ENCODE data around the gene ATP2C2. TPM values are rescaled to one million over a fixed set of nuclear protein-coding genes. Genes with fewer than 3 reads are reported as not detected.

The ATP2C2 gene
- total and polyA plus RNA-seq, 9 of the 15 experiments (the other 6 are each of a cell fraction or from before 2014, with no cell fraction given), result 0.75 TPM; not detected in 8

DNA sequence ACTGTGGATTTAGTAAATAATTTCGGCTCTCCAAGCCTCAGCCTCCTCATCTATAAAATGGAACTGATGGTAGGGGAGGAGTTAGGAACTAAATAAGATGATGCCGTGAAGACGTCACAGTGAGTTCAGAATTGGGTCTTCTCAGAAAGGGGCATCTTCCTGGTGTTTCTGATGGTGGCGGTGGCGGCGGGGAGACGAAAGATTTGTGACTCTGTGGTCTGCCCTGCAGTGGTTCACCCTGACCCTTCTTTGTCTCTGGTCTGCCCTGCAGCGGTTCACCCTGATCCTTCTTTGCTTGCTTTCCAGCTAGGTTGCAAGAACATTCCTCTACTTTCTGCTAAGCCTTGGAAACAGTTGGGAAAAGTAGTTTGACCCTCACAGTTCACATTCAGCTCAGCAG lies 39.3 kb upstream of the ATP2C2 start:
- Histone ChIP-seq H3K4me3 (no peak overlapping the region), H3K27me3 (ENCODE audit: control insufficient read depth in 2 of 2, insufficient read depth in 2 of 2, low read length in 2 of 2) (peaks cover 48 to 60% of the 10 kb centered on the region in 2 experiments), H3K79me2 (ENCODE audit: control insufficient read depth, insufficient read depth, low read length) (no peaks in the 10 kb centered on the region), H3K27ac (ENCODE audit: extremely low read depth, low read depth, low read length) (no peak overlapping the region), H3K4me2 (ENCODE audit: insufficient read depth, low read length) (no peak overlapping the region), H3K36me3 (ENCODE audit: control insufficient read depth, insufficient read depth, low read length) (no peaks in the 10 kb centered on the region), H3K9me3 (replicated peaks; ENCODE audit: control insufficient read depth, insufficient read depth, low read depth, low read length) (no peaks in the 10 kb centered on the region), H3K4me1 (replicated peaks in 1 of 2; ENCODE audit: control insufficient read depth in 2 of 2, insufficient read depth in 2 of 2, low read length in 2 of 2) (peaks cover 0 to 3% of the 10 kb centered on the region in 2 experiments; a peak in 1 of 5 replicates), H3K9ac (ENCODE audit: insufficient read depth in 1 of 2, low read depth in 2 of 2, low read length in 2 of 2) (no peak overlapping the region), H4K20me1 (replicated peaks; ENCODE audit: control insufficient read depth, insufficient read depth, low read length) (no peaks in the 10 kb centered on the region; the same call in 1 of the 2 replicates), H2AFZ (ENCODE audit: low read depth, low read length) (no peak overlapping the region), H3K9me1 (ENCODE audit: control insufficient read depth, insufficient read depth, low read length) (no peaks in the 10 kb centered on the region)
- in situ Hi-C loops (cut with MboI), result no loop called here
- no peak for ATAC-seq
- intact Hi-C loops (cut with micrococcal nuclease), result no loop called here
- FAIRE-seq, result no peak
- DNase-seq (ENCODE audit: extremely low read depth in 1 of 4, low spot score in 3 of 4), result no peak
- CTCF ChIA-PET (ENCODE audit: low intra/inter-chr PET ratio), result no interaction called here
- no TSS peak for BruUV-seq (replicated peaks)
- peak; percentile 14 for TF ChIP-seq RBM25 (IDR thresholded peaks at IDR 0.05; ENCODE audit: low read depth, low read length, severe bottlenecking)
- no peak for TF ChIP-seq ZNF436 (CRISPR knock-in tag; IDR thresholded peaks at IDR 0.05)
- POLR2A ChIA-PET, result no interaction called here
- under 1% methylated on average over 8 of the region's 8 CpGs for WGBS (ENCODE audit: insufficient coverage, low coverage, missing lambda C conversion rate)

DNA sequence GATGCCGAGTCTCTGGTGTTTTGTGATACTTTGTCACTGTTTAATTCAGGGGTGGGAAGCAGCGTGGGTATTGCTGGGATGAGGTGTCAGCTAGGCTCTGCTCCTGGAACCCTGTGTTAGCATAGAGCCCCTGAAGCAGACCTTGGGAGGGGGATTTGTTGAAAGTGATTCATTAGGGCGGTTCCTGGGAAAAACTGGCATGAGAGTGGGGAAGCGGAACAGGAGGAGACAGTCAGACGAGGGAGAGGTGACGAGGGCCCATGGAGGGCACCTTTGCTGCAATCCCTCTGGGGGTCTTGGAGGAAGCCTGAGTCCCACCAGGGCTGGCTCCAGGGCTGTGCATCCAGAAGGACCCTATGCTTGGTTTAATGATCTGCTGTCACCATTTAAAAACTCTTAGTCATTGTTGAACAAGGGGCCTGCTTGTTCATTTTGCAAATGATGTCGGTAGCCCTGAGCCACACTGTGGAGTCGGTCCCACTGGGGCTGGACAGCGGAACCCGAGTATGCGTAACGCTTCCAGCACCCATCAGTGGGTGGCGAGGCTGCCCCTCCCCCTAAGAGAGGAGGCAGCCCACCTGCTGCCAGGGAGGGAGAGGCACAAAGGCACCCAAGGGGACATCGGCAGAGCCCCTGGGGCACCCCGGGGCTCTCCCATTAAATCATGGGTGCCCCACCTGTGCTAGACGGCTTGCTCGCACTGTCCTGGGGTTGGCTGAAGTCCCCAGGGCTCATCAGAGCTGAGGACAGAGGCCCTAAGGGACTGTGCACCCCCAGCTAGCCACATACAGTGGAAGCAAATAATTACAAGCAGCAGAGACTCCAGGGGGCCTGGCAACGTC lies 38.3 kb upstream of the ATP2C2 start:
- TF ChIP-seq SIRT6 (IDR thresholded peaks at IDR 0.05; ENCODE audit: low read depth, low read length) (no peak), NR1H2 (CRISPR knock-in tag; IDR thresholded peaks at IDR 0.05) (no peak), ZNF444 (CRISPR knock-in tag; IDR thresholded peaks at IDR 0.05) (no peak), RBM39 (optimal IDR thresholded peaks at IDR 0.05; ENCODE audit: low read depth, low read length) (no peak), NEUROD1 (IDR thresholded peaks at IDR 0.05; ENCODE audit: borderline replicate concordance, low read depth, low read length, partially characterized antibody) (no peak)
- TF ChIP-seq, protein P1, sequence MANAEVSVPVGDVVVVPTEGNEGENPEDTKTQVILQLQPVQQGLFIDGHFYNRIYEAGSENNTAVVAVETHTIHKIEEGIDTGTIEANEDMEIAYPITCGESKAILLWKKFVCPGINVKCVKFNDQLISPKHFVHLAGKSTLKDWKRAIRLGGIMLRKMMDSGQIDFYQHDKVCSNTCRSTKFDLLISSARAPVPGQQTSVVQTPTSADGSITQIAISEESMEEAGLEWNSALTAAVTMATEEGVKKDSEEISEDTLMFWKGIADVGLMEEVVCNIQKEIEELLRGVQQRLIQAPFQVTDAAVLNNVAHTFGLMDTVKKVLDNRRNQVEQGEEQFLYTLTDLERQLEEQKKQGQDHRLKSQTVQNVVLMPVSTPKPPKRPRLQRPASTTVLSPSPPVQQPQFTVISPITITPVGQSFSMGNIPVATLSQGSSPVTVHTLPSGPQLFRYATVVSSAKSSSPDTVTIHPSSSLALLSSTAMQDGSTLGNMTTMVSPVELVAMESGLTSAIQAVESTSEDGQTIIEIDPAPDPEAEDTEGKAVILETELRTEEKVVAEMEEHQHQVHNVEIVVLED (CRISPR knock-in tag; IDR thresholded peaks at IDR 0.05), result no peak
- TF ChIP-seq, protein P2, sequence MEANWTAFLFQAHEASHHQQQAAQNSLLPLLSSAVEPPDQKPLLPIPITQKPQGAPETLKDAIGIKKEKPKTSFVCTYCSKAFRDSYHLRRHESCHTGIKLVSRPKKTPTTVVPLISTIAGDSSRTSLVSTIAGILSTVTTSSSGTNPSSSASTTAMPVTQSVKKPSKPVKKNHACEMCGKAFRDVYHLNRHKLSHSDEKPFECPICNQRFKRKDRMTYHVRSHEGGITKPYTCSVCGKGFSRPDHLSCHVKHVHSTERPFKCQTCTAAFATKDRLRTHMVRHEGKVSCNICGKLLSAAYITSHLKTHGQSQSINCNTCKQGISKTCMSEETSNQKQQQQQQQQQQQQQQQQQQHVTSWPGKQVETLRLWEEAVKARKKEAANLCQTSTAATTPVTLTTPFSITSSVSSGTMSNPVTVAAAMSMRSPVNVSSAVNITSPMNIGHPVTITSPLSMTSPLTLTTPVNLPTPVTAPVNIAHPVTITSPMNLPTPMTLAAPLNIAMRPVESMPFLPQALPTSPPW (CRISPR knock-in tag; IDR thresholded peaks at IDR 0.05), result no peak
- TF ChIP-seq, protein P3, sequence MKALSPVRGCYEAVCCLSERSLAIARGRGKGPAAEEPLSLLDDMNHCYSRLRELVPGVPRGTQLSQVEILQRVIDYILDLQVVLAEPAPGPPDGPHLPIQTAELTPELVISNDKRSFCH (CRISPR knock-in tag; IDR thresholded peaks at IDR 0.05), result no peak
- TF ChIP-seq, protein P3 (tag; IDR thresholded peaks at IDR 0.05), result no peak
- Histone ChIP-seq H2AFZ (ENCODE audit: low read depth, low read length) (no peak overlapping the region), H3K79me2 (ENCODE audit: control insufficient read depth, insufficient read depth, low read length) (no peaks in the 10 kb centered on the region), H3K27me3 (ENCODE audit: control insufficient read depth in 2 of 2, insufficient read depth in 2 of 2, low read length in 2 of 2) (peaks cover 48 to 64% of the 10 kb centered on the region in 2 experiments), H3K4me2 (ENCODE audit: insufficient read depth, low read length) (no peak overlapping the region), H3K4me3 (no peak overlapping the region), H3K4me1 (replicated peaks in 1 of 2; ENCODE audit: control insufficient read depth in 2 of 2, insufficient read depth in 2 of 2, low read length in 2 of 2) (peaks cover 0 to 3% of the 10 kb centered on the region in 2 experiments; a peak in 1 of 5 replicates), H3K9me3 (replicated peaks; ENCODE audit: control insufficient read depth, insufficient read depth, low read depth, low read length) (no peaks in the 10 kb centered on the region), H3K36me3 (ENCODE audit: control insufficient read depth, insufficient read depth, low read length) (no peaks in the 10 kb centered on the region), H4K20me1 (replicated peaks; ENCODE audit: control insufficient read depth, insufficient read depth, low read length) (no peaks in the 10 kb centered on the region; the same call in 1 of the 2 replicates), H3K9ac (ENCODE audit: insufficient read depth in 1 of 2, low read depth in 2 of 2, low read length in 2 of 2) (0 out of 4 replicates have a peak overlapping the region, but pooled peaks of 1 of the 2 experiments have one; percentile 50), H3K27ac (ENCODE audit: extremely low read depth, low read depth, low read length) (no peak overlapping the region), H3K9me1 (ENCODE audit: control insufficient read depth, insufficient read depth, low read length) (no peaks in the 10 kb centered on the region)
- BruUV-seq (replicated peaks), result no TSS peak
- under 1% methylated on average over 18 of the region's 18 CpGs for WGBS (ENCODE audit: insufficient coverage, low coverage, missing lambda C conversion rate)
- ChIA-PET POLR2A (no interaction called here), CTCF (ENCODE audit: low intra/inter-chr PET ratio) (no interaction called here)
- in situ Hi-C loops (cut with MboI) (no loop called here), intact Hi-C loops (cut with micrococcal nuclease) (no loop called here)
- DNase-seq (ENCODE audit: extremely low read depth in 1 of 4, low spot score in 3 of 4) (no peak), ATAC-seq (no peak; the same call in 2 of the 3 replicates), FAIRE-seq (no peak)

All from K562 (cell line).